ENCODE measurements around the gene LRRC4. TPM values are rescaled to one million over a fixed set of nuclear protein-coding genes. Genes with fewer than 3 reads are reported as not detected.
A peak's percentile ranks its signal among the peaks of the same experiment; 100 is the strongest.

Gene LRRC4
- total RNA-seq, 1 donor from 2014 or later: 0.32 TPM

DNA sequence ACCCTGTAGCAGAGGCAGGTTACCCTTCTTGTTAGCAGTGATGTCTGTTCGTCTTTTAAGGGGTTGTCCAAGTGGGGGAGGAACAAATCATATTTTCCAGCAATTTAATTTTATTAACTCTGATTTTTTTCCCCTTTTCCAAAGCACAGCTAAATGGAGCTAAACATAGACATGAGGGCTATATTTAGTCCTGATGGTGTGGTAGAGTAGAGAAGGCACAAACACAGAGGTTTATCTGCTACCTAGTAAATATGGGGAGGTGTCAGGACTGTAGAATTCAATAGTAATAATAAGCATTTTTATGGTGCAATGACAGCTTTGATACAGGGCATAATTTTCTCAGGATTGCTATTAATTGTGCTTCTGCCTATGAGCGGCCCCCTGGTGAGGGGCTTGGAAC, 22.5 kb downstream of the LRRC4 start:
- no peak for DNase-seq (ENCODE audit: low spot score)
- no peaks in the 10 kb centered on the region for H3K9me3 Mint-ChIP-seq (ENCODE audit: low read depth)
- H3K4me3 Mint-ChIP-seq (ENCODE audit: unreplicated experiment): no peak overlapping the region
- no peak overlapping the region for H3K27ac Mint-ChIP-seq (ENCODE audit: unreplicated experiment)
- TF ChIP-seq, protein P1, sequence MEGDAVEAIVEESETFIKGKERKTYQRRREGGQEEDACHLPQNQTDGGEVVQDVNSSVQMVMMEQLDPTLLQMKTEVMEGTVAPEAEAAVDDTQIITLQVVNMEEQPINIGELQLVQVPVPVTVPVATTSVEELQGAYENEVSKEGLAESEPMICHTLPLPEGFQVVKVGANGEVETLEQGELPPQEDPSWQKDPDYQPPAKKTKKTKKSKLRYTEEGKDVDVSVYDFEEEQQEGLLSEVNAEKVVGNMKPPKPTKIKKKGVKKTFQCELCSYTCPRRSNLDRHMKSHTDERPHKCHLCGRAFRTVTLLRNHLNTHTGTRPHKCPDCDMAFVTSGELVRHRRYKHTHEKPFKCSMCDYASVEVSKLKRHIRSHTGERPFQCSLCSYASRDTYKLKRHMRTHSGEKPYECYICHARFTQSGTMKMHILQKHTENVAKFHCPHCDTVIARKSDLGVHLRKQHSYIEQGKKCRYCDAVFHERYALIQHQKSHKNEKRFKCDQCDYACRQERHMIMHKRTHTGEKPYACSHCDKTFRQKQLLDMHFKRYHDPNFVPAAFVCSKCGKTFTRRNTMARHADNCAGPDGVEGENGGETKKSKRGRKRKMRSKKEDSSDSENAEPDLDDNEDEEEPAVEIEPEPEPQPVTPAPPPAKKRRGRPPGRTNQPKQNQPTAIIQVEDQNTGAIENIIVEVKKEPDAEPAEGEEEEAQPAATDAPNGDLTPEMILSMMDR (IDR thresholded peaks at IDR 0.05): no peak
- no peaks in the 10 kb centered on the region for H3K27me3 Mint-ChIP-seq (ENCODE audit: low read depth)
- peaks cover 2% of the 10 kb centered on the region for H3K36me3 Mint-ChIP-seq (ENCODE audit: low read depth)
- H3K4me1 Mint-ChIP-seq (ENCODE audit: low read depth): peaks cover 7% of the 10 kb centered on the region

DNA sequence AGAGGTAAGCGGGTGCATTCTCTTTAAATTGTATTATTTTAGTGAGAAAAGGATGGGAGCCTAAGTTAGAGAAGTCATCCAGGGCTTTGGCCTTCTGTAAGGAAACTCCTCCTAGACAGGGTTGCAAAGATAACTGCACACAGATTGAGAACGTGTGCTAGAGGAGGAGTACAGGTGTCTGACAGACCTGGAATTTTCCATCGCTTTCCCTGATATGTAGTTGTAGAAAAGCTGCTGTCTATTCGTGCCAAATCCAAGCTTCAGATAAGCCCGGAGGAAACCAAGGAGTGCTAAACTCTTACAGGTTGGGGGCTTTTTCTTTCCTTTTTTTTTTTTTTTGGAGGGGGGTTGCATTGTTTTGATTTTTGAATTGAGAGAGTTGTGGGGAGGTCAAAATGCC, 23.1 kb downstream of the LRRC4 start:
- Mint-ChIP-seq H3K4me1 (ENCODE audit: low read depth) (peaks cover 7% of the 10 kb centered on the region), H3K27me3 (ENCODE audit: low read depth) (no peaks in the 10 kb centered on the region), H3K36me3 (ENCODE audit: low read depth) (peaks cover 2% of the 10 kb centered on the region), H3K4me3 (ENCODE audit: unreplicated experiment) (no peak overlapping the region), H3K27ac (ENCODE audit: unreplicated experiment) (no peak overlapping the region), H3K9me3 (ENCODE audit: low read depth) (no peaks in the 10 kb centered on the region)
- no peak for DNase-seq (ENCODE audit: low spot score)
- TF ChIP-seq, protein P1 (IDR thresholded peaks at IDR 0.05): no peak

DNA sequence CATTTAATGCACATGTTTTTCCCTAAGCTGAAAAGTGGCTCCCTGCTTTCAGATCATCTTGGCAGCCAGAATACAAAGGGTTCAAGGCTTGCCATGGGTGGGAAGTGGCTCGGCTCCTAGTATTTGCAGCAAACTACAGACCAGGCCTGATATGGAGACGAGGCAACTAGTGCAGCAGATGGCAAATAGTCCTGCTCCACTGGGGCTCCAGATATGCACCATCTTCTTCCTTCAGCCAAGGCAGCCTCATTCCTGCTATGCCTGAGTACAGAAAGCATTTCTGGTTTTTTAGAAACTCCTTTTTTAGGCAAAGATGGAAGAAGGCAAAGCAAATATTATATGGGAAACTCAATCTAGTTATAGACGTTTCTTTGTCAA, 23.9 kb downstream of the LRRC4 start:
- TF ChIP-seq, protein P1 (IDR thresholded peaks at IDR 0.05): no peak
- H3K9me3 Mint-ChIP-seq (ENCODE audit: low read depth): no peaks in the 10 kb centered on the region
- H3K27ac Mint-ChIP-seq (ENCODE audit: unreplicated experiment): no peak overlapping the region
- DNase-seq (ENCODE audit: low spot score): no peak
- H3K27me3 Mint-ChIP-seq (ENCODE audit: low read depth): no peaks in the 10 kb centered on the region
- no peak overlapping the region for H3K4me3 Mint-ChIP-seq (ENCODE audit: unreplicated experiment)
- peaks cover 2% of the 10 kb centered on the region for H3K36me3 Mint-ChIP-seq (ENCODE audit: low read depth)
- peaks cover 7% of the 10 kb centered on the region for H3K4me1 Mint-ChIP-seq (ENCODE audit: low read depth)

DNA sequence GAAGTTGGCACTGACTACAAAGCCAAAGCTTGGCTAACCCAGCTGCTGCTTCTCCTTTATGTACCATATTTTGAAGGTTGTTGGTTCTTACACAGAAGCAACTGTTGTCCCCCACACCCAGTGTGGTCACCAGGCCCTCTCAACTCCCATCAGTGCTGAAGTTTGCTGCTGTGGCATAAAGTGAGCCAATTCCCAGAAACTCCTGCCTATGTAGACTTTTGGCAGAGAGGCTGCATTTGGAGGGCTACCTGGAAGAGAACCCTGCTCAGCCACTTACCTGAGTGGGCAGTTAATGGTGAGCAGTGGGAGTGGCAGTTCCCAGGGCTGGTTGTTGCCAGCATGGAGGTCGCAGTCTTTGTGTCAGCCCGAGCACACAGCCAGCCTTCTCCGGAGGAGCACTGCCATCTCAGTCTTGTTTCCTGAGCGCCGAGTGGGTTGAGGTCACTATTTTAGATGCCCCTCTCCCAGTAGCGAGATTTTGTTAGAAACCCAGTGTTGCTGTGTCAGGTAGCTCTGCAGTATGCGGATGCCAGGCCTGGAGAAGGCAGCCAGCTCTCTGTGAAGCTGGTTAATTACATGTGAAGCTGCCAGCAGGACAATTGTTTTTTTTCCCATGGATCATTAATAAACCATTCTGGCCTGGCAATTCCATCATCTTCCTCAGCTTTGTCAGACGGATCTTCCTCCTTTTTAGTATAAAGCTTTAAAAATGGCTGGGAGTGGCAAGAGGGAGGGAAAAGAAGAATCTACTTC, 24.5 kb downstream of the LRRC4 start:
- DNase-seq (ENCODE audit: low spot score): no peak
- Mint-ChIP-seq H3K36me3 (ENCODE audit: low read depth) (peaks cover 2% of the 10 kb centered on the region), H3K9me3 (ENCODE audit: low read depth) (no peaks in the 10 kb centered on the region), H3K4me1 (ENCODE audit: low read depth) (peaks cover 7% of the 10 kb centered on the region), H3K27me3 (ENCODE audit: low read depth) (no peaks in the 10 kb centered on the region), H3K27ac (ENCODE audit: unreplicated experiment) (peak overlapping the region; percentile 17), H3K4me3 (ENCODE audit: unreplicated experiment) (no peak overlapping the region)
- TF ChIP-seq, protein P1 (IDR thresholded peaks at IDR 0.05): no peak

DNA sequence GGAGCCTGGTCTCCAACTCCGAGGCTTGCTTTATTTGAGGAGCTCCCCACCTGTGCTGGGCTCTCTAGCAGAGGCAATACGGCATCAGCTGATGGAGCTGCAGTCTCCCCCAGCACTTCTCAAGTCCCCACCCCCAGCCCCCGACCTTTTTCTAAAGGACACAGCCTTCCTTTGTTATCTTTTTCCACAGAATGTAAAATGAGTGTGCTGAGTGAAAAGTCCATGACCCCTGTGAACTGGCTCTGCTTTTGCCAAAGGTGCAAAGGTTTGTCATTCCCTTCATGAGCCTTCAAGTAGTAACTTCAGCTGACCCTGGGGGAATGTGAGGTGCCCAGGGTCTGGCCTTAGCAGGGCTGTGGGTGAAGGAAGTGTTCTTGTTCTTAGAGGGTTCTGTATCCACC, 25.5 kb downstream of the LRRC4 start:
- Mint-ChIP-seq H3K4me1 (ENCODE audit: low read depth) (no peaks in the 10 kb centered on the region), H3K4me3 (ENCODE audit: unreplicated experiment) (no peak overlapping the region), H3K27ac (ENCODE audit: unreplicated experiment) (peak overlapping the region; percentile 25), H3K36me3 (ENCODE audit: low read depth) (peaks cover 4% of the 10 kb centered on the region), H3K27me3 (ENCODE audit: low read depth) (no peaks in the 10 kb centered on the region), H3K9me3 (ENCODE audit: low read depth) (no peaks in the 10 kb centered on the region)
- TF ChIP-seq, protein P1 (IDR thresholded peaks at IDR 0.05): no peak
- DNase-seq (ENCODE audit: low spot score): no peak
